GM13976 (cell line): ENCODE results near the gene PCBD2.

Experiments
- DNase-seq: peaks from one replicate; pipeline ENCODE4 v3.0.0; 2012; ENCODE audit warnings: low spot score
- CTCF ChIP-seq: IDR thresholded peaks from 2 replicates; pipeline ENCODE4 v1.5.1; 2012; ENCODE audit warnings: borderline replicate concordance, mild to moderate bottlenecking; ENCODE audit not compliant: insufficient read depth; ENCODE audit errors: extremely low read depth, missing control alignments, control extremely low read depth
- in situ Hi-C: fragments of 300-500 bp; cut with MboI; formaldehyde crosslinking; loops from one replicate; pipeline ENCODE4 v1.12.0; 2022; ENCODE audit warnings: low sequenced_read_pairs, mixed read lengths, inconsistent platforms; ENCODE audit not compliant: unreplicated experiment

PCBD2 gene

GRCh38 chr5:135005076-135005475 lies 100.1 kb downstream of the PCBD2 start:
- in situ Hi-C loops = no loop called here
- no peak for DNase-seq
- no peak for TF ChIP-seq CTCF

- in situ Hi-C loops = no loop called here
- TF ChIP-seq CTCF = no peak
- DNase-seq = no peak
Observed at GRCh38 chr5:135007305-135007704, 102.4 kb downstream of the PCBD2 start.

GRCh38 chr5:135007749-135008363 lies 102.9 kb downstream of the PCBD2 start:
- no peak for TF ChIP-seq CTCF
- in situ Hi-C loops = no loop called here
- DNase-seq = no peak

- in situ Hi-C loops = no loop called here
- TF ChIP-seq CTCF = no peak
- peak; percentile 7 for DNase-seq
Observed at GRCh38 chr5:135008556-135008955, 103.6 kb downstream of the PCBD2 start.

GRCh38 chr5:135008981-135009735 lies 104.2 kb downstream of the PCBD2 start:
- in situ Hi-C loops = no loop called here
- no peak for TF ChIP-seq CTCF
- DNase-seq = peak; percentile 20

- no peak for DNase-seq
- TF ChIP-seq CTCF = no peak
- in situ Hi-C loops = no loop called here
Observed at GRCh38 chr5:135009736-135010501, 105.0 kb downstream of the PCBD2 start.
